GM23338 (cell line): ENCODE data around the gene PIP5K1C.

Experiments
- CREB1 ChIP-seq: fragments of 250-450 bp; sonication (Bioruptor Pico); IDR thresholded peaks from 2 replicates; pipeline ENCODE4 v1.5.0; 2020; ENCODE audit warnings: low read depth, mild to moderate bottlenecking, moderate library complexity
- CTCF ChIP-seq, 2 experiments: fragments of 200-600 bp in 1 of 2; sonication (generic) in 1 of 2; conservative IDR thresholded peaks; 2 replicates each; pipeline versions ENCODE4 v1.5.1 to v1.6.1; 2016 to 2017; ENCODE audit warnings: antibody characterized with exemption in 2 of 2, low read depth in 2 of 2, mild to moderate bottlenecking in 2 of 2, moderate library complexity in 1 of 2
- ETS1 ChIP-seq: IDR thresholded peaks from 2 replicates; pipeline ENCODE4 v1.6.1; 2016; ENCODE audit warnings: antibody characterized with exemption
- EZH2 ChIP-seq: fragments of 200-600 bp; sonication (generic); IDR thresholded peaks from one replicate; pipeline ENCODE4 v1.8.0; 2017; ENCODE audit warnings: antibody characterized with exemption, mild to moderate bottlenecking, low read depth; ENCODE audit not compliant: unreplicated experiment
- EZH2phosphoT487 ChIP-seq: fragments of 200-600 bp; sonication (generic); IDR thresholded peaks from one replicate; pipeline ENCODE4 v1.8.1; 2018; ENCODE audit warnings: antibody characterized with exemption; ENCODE audit not compliant: unreplicated experiment
- JUNB ChIP-seq: IDR thresholded peaks from one replicate; pipeline ENCODE4 v1.6.1; 2016; ENCODE audit warnings: antibody characterized with exemption; ENCODE audit not compliant: unreplicated experiment
- NANOG ChIP-seq: IDR thresholded peaks from 2 replicates; pipeline ENCODE4 v1.6.1; 2016; ENCODE audit warnings: antibody characterized with exemption, borderline replicate concordance
- POLR2AphosphoS5 ChIP-seq: IDR thresholded peaks from 2 replicates; pipeline ENCODE4 v1.6.1; 2016; ENCODE audit warnings: antibody characterized with exemption, low read depth
- REST ChIP-seq: IDR thresholded peaks from one replicate; pipeline ENCODE4 v1.6.1; 2018; ENCODE audit warnings: antibody characterized with exemption; ENCODE audit not compliant: unreplicated experiment
- ZNF114 ChIP-seq: fragments of 250-450 bp; sonication (Bioruptor Pico); IDR thresholded peaks from 2 replicates; pipeline ENCODE4 v1.5.0; 2020; ENCODE audit warnings: mild to moderate bottlenecking, moderate library complexity

GRCh38 chr19:3606690-3607289 lies 93.5 kb downstream of the PIP5K1C start, which contains the start of gene TBXA2R:
- TF ChIP-seq CTCF (conservative IDR thresholded peaks at IDR 0.05; ENCODE audit: low read depth in 2 of 2) (no peak), ETS1 (no peak), ZNF114 (CRISPR knock-in tag) (no peak), EZH2phosphoT487 (no peak), EZH2 (no peak), POLR2AphosphoS5 (no peak), CREB1 (CRISPR knock-in tag) (no peak), NANOG (no peak), REST (no peak), JUNB (no peak)
